ENCODE data around the gene CPE. TPM values are rescaled to one million over a fixed set of nuclear protein-coding genes. Genes with fewer than 3 reads are reported as not detected.

CPE gene
- total RNA-seq (2021; ENCODE audit: unreplicated experiment) = 0.92 TPM
- polyA plus RNA-seq (2012; ENCODE audit: insufficient read length) = 0.85 TPM
- Bru-seq, nascent RNA = percentile 16 among the genes with signal in this experiment
- BruChase-seq, experiment 1, labeled RNA remaining after a 2-hour chase = percentile 15 among the genes with signal in this experiment
- percentile 15 among the genes with signal in this experiment for BruChase-seq, experiment 2, labeled RNA remaining after a 6-hour chase
- long read RNA-seq, partial matches to known transcripts = 0 of 3 reads
- long read RNA-seq, other reads (novel, unspliced or antisense) = 0 of 3 reads

DNA sequence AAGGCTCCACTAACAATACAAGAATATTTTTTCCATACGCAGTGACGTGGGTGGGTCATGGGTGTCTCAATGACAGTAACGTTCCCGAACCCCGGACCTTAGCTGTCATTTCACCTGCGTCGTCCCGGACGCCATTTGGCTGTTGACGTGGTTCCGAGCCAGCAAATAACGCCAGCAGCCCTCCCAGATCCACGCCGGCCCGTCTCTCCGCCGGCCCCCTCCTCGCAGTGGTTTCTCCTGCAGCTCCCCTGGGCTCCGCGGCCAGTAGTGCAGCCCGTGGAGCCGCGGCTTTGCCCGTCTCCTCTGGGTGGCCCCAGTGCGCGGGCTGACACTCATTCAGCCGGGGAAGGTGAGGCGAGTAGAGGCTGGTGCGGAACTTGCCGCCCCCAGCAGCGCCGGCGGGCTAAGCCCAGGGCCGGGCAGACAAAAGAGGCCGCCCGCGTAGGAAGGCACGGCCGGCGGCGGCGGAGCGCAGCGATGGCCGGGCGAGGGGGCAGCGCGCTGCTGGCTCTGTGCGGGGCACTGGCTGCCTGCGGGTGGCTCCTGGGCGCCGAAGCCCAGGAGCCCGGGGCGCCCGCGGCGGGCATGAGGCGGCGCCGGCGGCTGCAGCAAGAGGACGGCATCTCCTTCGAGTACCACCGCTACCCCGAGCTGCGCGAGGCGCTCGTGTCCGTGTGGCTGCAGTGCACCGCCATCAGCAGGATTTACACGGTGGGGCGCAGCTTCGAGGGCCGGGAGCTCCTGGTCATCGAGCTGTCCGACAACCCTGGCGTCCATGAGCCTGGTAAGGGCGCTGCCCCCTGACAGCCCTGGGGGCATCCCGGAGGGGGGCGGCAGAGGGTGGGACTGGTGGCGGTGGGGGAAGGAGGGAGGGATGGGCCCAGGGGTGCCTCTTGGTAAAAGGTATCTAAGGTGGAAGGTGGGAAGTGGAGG is at the start of gene CPE:
Gene CPE, plus strand, starts transcription at position 264 of the 933 bp plus-strand sequence. Its CDS starts 214 bp downstream, at position 478.
- TF ChIP-seq TCF7L2 (IDR thresholded peaks at IDR 0.05; ENCODE audit: low read depth, low read length) (no peak), POLR2AphosphoS5 (IDR thresholded peaks at IDR 0.05; ENCODE audit: low read depth, low read length) (no peak), SIN3A (IDR thresholded peaks at IDR 0.05; ENCODE audit: borderline replicate concordance, insufficient read depth, low read depth, low read length) (no peak)
- TF ChIP-seq, protein P1, sequence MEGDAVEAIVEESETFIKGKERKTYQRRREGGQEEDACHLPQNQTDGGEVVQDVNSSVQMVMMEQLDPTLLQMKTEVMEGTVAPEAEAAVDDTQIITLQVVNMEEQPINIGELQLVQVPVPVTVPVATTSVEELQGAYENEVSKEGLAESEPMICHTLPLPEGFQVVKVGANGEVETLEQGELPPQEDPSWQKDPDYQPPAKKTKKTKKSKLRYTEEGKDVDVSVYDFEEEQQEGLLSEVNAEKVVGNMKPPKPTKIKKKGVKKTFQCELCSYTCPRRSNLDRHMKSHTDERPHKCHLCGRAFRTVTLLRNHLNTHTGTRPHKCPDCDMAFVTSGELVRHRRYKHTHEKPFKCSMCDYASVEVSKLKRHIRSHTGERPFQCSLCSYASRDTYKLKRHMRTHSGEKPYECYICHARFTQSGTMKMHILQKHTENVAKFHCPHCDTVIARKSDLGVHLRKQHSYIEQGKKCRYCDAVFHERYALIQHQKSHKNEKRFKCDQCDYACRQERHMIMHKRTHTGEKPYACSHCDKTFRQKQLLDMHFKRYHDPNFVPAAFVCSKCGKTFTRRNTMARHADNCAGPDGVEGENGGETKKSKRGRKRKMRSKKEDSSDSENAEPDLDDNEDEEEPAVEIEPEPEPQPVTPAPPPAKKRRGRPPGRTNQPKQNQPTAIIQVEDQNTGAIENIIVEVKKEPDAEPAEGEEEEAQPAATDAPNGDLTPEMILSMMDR (IDR thresholded peaks at IDR 0.05) = peak; percentile 50
- H3K27ac ChIP-seq (ENCODE audit: low read length) = no peak within 1 kb of the TSS
- ChIA-PET POLR2A (no interaction called here), CTCF (no interaction called here)
- BruUV-seq (replicated peaks) = no TSS peak
- no peaks in the 10 kb centered on the region for H3K4me1 ChIP-seq (ENCODE audit: control insufficient read depth, insufficient read depth, low read length)
- intact Hi-C loops (cut with micrococcal nuclease; ENCODE audit: unreplicated experiment) = no loop called here
- H3K36me3 ChIP-seq (ENCODE audit: control insufficient read depth, insufficient read depth, low read length) = no peaks in the 10 kb centered on the region
- peaks cover 14% of the 10 kb centered on the region for H3K27me3 ChIP-seq (ENCODE audit: control insufficient read depth, insufficient read depth, low read length)
- DNase-seq (ENCODE audit: low read depth, low spot score) = no peak
- peak within 1 kb of the TSS; percentile 40 to 41 for H3K4me3 ChIP-seq (ENCODE audit: low read depth in 2 of 2, low read length in 2 of 2)
- ATAC-seq = peak; percentile 98
- H3K9me3 ChIP-seq (ENCODE audit: control insufficient read depth, insufficient read depth, low read depth, low read length) = no peaks in the 10 kb centered on the region
- in situ Hi-C loops (cut with HindIII; ENCODE audit: low pct_unique_long_range_greater_than_20kb, low sequenced_read_pairs) = no loop called here

- BruUV-seq (replicated peaks) = TSS peak; percentile 1
- no peak for ATAC-seq
Measured at GRCh38 chr4:165330071-165330470, 48.7 kb upstream of the CPE start.

More at GRCh38 chr4:165330071-165330470, 48.7 kb upstream of the CPE start:
- no peak overlapping the region for H3K4me3 ChIP-seq (ENCODE audit: low read depth in 2 of 2, low read length in 2 of 2)
- H3K27ac ChIP-seq (ENCODE audit: low read length) = no peak overlapping the region
- ChIA-PET POLR2A (no interaction called here), CTCF (no interaction called here)
- H3K36me3 ChIP-seq (ENCODE audit: control insufficient read depth, insufficient read depth, low read length) = peaks cover 16% of the 10 kb centered on the region
- DNase-seq (ENCODE audit: low read depth, low spot score) = no peak
- H3K27me3 ChIP-seq (ENCODE audit: control insufficient read depth, insufficient read depth, low read length) = no peaks in the 10 kb centered on the region
- intact Hi-C loops (cut with micrococcal nuclease; ENCODE audit: unreplicated experiment) = no loop called here
- no peak for TF ChIP-seq SIN3A (IDR thresholded peaks at IDR 0.05; ENCODE audit: borderline replicate concordance, insufficient read depth, low read depth, low read length)
- TF ChIP-seq, protein P1 (IDR thresholded peaks at IDR 0.05) = no peak
- no peak for TF ChIP-seq TCF7L2 (IDR thresholded peaks at IDR 0.05; ENCODE audit: low read depth, low read length)
- no peak for TF ChIP-seq REST (IDR thresholded peaks at IDR 0.05; ENCODE audit: insufficient read depth in 1 of 2, low read depth in 2 of 2, low read length in 1 of 2)
- H3K9me3 ChIP-seq (ENCODE audit: control insufficient read depth, insufficient read depth, low read depth, low read length) = no peaks in the 10 kb centered on the region
- peaks cover 2% of the 10 kb centered on the region; the same call in 1 of the 2 replicates for H3K4me1 ChIP-seq (ENCODE audit: control insufficient read depth, insufficient read depth, low read length)
- in situ Hi-C loops (cut with HindIII; ENCODE audit: low pct_unique_long_range_greater_than_20kb, low sequenced_read_pairs) = no loop called here

Measured in Panc1 (cell line).